Common myeloid progenitor, CD34-positive (primary cell): ENCODE data around the gene PIWIL4.

Experiments used
- CTCF ChIA-PET: fragments of 350-600 bp; sonication (Branson Sonifier 250); formaldehyde crosslinking; loops from one replicate; lab custom pipeline; 2021; ENCODE audit warnings: antibody characterized with exemption; lab: Charles Lee
- POLR2A ChIA-PET: fragments of 350-600 bp; sonication (Branson Sonifier 250); formaldehyde crosslinking; loops from one replicate; lab custom pipeline; 2021; ENCODE audit warnings: antibody characterized with exemption; lab: Charles Lee
- DNase-seq, 3 donors: peaks; one replicate each; pipeline versions ENCODE4 v3.0.0 to v3.0.0-alpha.2; 2013
- H3K27ac ChIP-seq, 2 experiments: 1 replicate in 1 of 2; 2 replicates in 1 of 2; pipeline ENCODE4 v1.7.0; 2013; ENCODE audit warnings: inconsistent platforms in 2 of 2, low read length in 2 of 2, mild to moderate bottlenecking in 2 of 2, low read depth in 1 of 2, moderate library complexity in 1 of 2; ENCODE audit not compliant: severe bottlenecking in 2 of 2, insufficient read depth in 1 of 2, poor library complexity in 1 of 2
- H3K27me3 ChIP-seq, 5 experiments: replicated peaks in 2 of 5; 1 replicate in 3 of 5; 2 replicates in 2 of 5; pipeline versions ENCODE4 v1.6.1 to v1.7.0; 2013; ENCODE audit warnings: low read length in 4 of 5, mild to moderate bottlenecking in 2 of 5, moderate library complexity in 2 of 5, inconsistent platforms in 1 of 5; ENCODE audit not compliant: insufficient read depth in 5 of 5, control insufficient read depth in 4 of 5
- H3K36me3 ChIP-seq, 4 experiments: 1 replicate in 2 of 4; 2 replicates in 2 of 4; pipeline versions ENCODE4 v1.6.1 to v1.7.0; 2013; ENCODE audit warnings: low read length in 3 of 4, control low read depth in 1 of 4, mild to moderate bottlenecking in 1 of 4; ENCODE audit not compliant: control insufficient read depth in 4 of 4, insufficient read depth in 4 of 4
- H3K4me1 ChIP-seq, 4 experiments: 1 replicate in 3 of 4; 2 replicates in 1 of 4; pipeline versions ENCODE4 v1.6.1 to v1.7.1; 2013; ENCODE audit warnings: low read length in 3 of 4, mild to moderate bottlenecking in 3 of 4, control low read depth in 1 of 4, inconsistent platforms in 1 of 4, moderate library complexity in 1 of 4; ENCODE audit not compliant: control insufficient read depth in 4 of 4, insufficient read depth in 4 of 4; ENCODE audit errors: control extremely low read depth in 1 of 4
- H3K4me3 ChIP-seq, 7 experiments: 1 replicate in 4 of 7; 2 replicates in 3 of 7; pipeline versions ENCODE4 v1.5.1 to v1.7.0; 2013; ENCODE audit warnings: mild to moderate bottlenecking in 7 of 7, low read length in 6 of 7, moderate library complexity in 6 of 7, inconsistent platforms in 2 of 7, low read depth in 2 of 7, control low read depth in 1 of 7; ENCODE audit not compliant: insufficient read depth in 4 of 7, control insufficient read depth in 1 of 7; ENCODE audit errors: extremely low read depth in 1 of 7
- H3K9me3 ChIP-seq, 5 experiments: 1 replicate in 4 of 5; 2 replicates in 1 of 5; pipeline versions ENCODE4 v1.6.1 to v1.7.1; 2013; ENCODE audit warnings: low read length in 4 of 5, mild to moderate bottlenecking in 2 of 5, inconsistent platforms in 1 of 5, low read depth in 1 of 5, moderate library complexity in 1 of 5; ENCODE audit not compliant: control insufficient read depth in 4 of 5, insufficient read depth in 2 of 5; ENCODE audit errors: control extremely low read depth in 1 of 5
- WGBS: methylation state at CpG from one replicate; pipeline ENCODE4 v1.1.5; 2013; ENCODE audit not compliant: insufficient coverage; 5-methylcytosine and 5-hydroxymethylcytosine counted together

PIWIL4 gene

GRCh38 chr11:94590352-94591041 is 23.3 kb downstream of the PIWIL4 start:
- WGBS, result 88% methylated on average over 4 of the region's 6 CpGs
- no peaks in the 10 kb centered on the region for H3K9me3 ChIP-seq
- no peak overlapping the region for H3K27ac ChIP-seq
- no peak overlapping the region for H3K4me3 ChIP-seq
- H3K27me3 ChIP-seq, result no peaks in the 10 kb centered on the region
- DNase-seq, result no peak
- CTCF ChIA-PET, result interaction anchor here (1.2 to 4.6 kb wide), 3 partner anchors 7 to 11 kb away, joined by 3 to 28 read pairs (median 5); no protein-coding TSS in a partner anchor
- H3K4me1 ChIP-seq, result no peaks in the 10 kb centered on the region
- POLR2A ChIA-PET, result no interaction called here
- H3K36me3 ChIP-seq, result peaks cover 0 to 2% (median 0%) of the 10 kb centered on the region in 4 experiments

- no CpG with 5 or more reads among the region's 2 CpGs for WGBS
- Histone ChIP-seq H3K27ac (no peak overlapping the region), H3K9me3 (no peaks in the 10 kb centered on the region), H3K4me3 (no peak overlapping the region), H3K27me3 (no peaks in the 10 kb centered on the region), H3K4me1 (no peaks in the 10 kb centered on the region), H3K36me3 (peaks cover 0 to 2% (median 0%) of the 10 kb centered on the region in 4 experiments)
- POLR2A ChIA-PET, result no interaction called here
- DNase-seq, result no peak
- CTCF ChIA-PET, result interaction anchor here (2.5 to 8.0 kb wide), 2 partner anchors 9 to 73 kb away, joined by 7 to 109 read pairs; no protein-coding TSS in a partner anchor
These were observed 25.9 kb downstream of the PIWIL4 start for GRCh38 chr11:94593030-94593429.

GRCh38 chr11:94595076-94595475 is 27.9 kb downstream of the PIWIL4 start:
- no peak for DNase-seq
- CTCF ChIA-PET, result interaction anchor here (1.2 to 8.0 kb wide), 2 partner anchors 16 to 75 kb away, joined by 3 to 109 read pairs; no protein-coding TSS in a partner anchor
- Histone ChIP-seq H3K4me3 (no peak overlapping the region), H3K27ac (no peak overlapping the region), H3K4me1 (no peaks in the 10 kb centered on the region), H3K27me3 (no peaks in the 10 kb centered on the region), H3K9me3 (no peaks in the 10 kb centered on the region), H3K36me3 (no peaks in the 10 kb centered on the region)
- WGBS, result 100% methylated on average over 3 of the region's 6 CpGs
- POLR2A ChIA-PET, result interaction anchor here (0.6 kb wide), 1 partner anchor 341 kb away, joined by 3 read pairs; no protein-coding TSS in a partner anchor

- DNase-seq, result peak; percentile 53 to 71 (median 69)
- WGBS, result no CpG with 5 or more reads among the region's 2 CpGs
- H3K9me3 ChIP-seq, result no peaks in the 10 kb centered on the region
- H3K4me1 ChIP-seq, result peaks cover 0 to 3% (median 0%) of the 10 kb centered on the region in 4 experiments
- H3K27me3 ChIP-seq, result no peaks in the 10 kb centered on the region
- CTCF ChIA-PET, result interaction anchor here (0.7 to 8.0 kb wide), 12 partner anchors 9 to 702 kb away, joined by 3 to 109 read pairs (median 4); partner anchors contain the start of gene C11orf97
- no peak overlapping the region for H3K27ac ChIP-seq
- POLR2A ChIA-PET, result no interaction called here
- H3K36me3 ChIP-seq, result no peaks in the 10 kb centered on the region
- no peak overlapping the region for H3K4me3 ChIP-seq
These were observed 30.7 kb downstream of the PIWIL4 start for GRCh38 chr11:94597896-94598295.

- DNase-seq, result no peak
- Histone ChIP-seq H3K36me3 (no peaks in the 10 kb centered on the region), H3K27ac (no peak overlapping the region), H3K27me3 (no peaks in the 10 kb centered on the region), H3K9me3 (no peaks in the 10 kb centered on the region), H3K4me1 (peaks cover 0 to 4% (median 0%) of the 10 kb centered on the region in 4 experiments), H3K4me3 (no peak overlapping the region)
- 94% methylated on average over 3 of the region's 3 CpGs for WGBS
- ChIA-PET POLR2A (no interaction called here), CTCF (interaction anchor here (1.2 to 8.0 kb wide), 5 partner anchors 11 to 86 kb away, joined by 4 to 109 read pairs (median 22); partner anchors contain the start of gene C11orf97)
These were observed 32.3 kb downstream of the PIWIL4 start for GRCh38 chr11:94599510-94599909.

- no peak overlapping the region for H3K27ac ChIP-seq
- no peaks in the 10 kb centered on the region for H3K9me3 ChIP-seq
- H3K4me1 ChIP-seq, result peaks cover 0 to 4% (median 0%) of the 10 kb centered on the region in 4 experiments
- 45% methylated on average over 5 of the region's 8 CpGs for WGBS
- H3K36me3 ChIP-seq, result no peaks in the 10 kb centered on the region
- CTCF ChIA-PET, result interaction anchor here (1.2 to 2.7 kb wide), 5 partner anchors 9 to 20 kb away, joined by 3 to 7 read pairs (median 4); no protein-coding TSS in a partner anchor
- H3K4me3 ChIP-seq, result no peak overlapping the region
- peak; percentile 75 to 79 (median 75) for DNase-seq
- POLR2A ChIA-PET, result no interaction called here
- H3K27me3 ChIP-seq, result no peaks in the 10 kb centered on the region
These were observed 35.5 kb downstream of the PIWIL4 start for GRCh38 chr11:94602430-94603372.
